Loucy (cell line): ENCODE results near the gene PRR22.

Experiments used
- H2AFZ ChIP-seq: fragments of 200-600 bp; sonication (generic); 2 replicates; pipeline ENCODE4 v1.6.0; 2016; ENCODE audit warnings: antibody characterized with exemption, mild to moderate bottlenecking, low read length, moderate library complexity
- H3F3A ChIP-seq: fragments of 200-600 bp; 2 replicates; pipeline ENCODE4 v1.6.0; 2016; ENCODE audit warnings: antibody characterized with exemption, low read depth, mild to moderate bottlenecking
- H3K27me3 ChIP-seq: fragments of 200-600 bp; sonication (generic); 2 replicates; pipeline ENCODE4 v1.6.1; 2014; ENCODE audit warnings: low read length, mild to moderate bottlenecking; ENCODE audit not compliant: insufficient read depth, poor library complexity, severe bottlenecking
- H3K36me3 ChIP-seq: fragments of 200-600 bp; sonication (generic); 2 replicates; pipeline ENCODE4 v1.6.1; 2016; ENCODE audit warnings: low read length; ENCODE audit not compliant: insufficient read depth
- H3K4me1 ChIP-seq: fragments of 200-600 bp; sonication (generic); 2 replicates; pipeline ENCODE4 v1.5.1; 2014; ENCODE audit warnings: low read length, mild to moderate bottlenecking; ENCODE audit not compliant: insufficient read depth, poor library complexity, severe bottlenecking
- H3K4me2 ChIP-seq: fragments of 200-600 bp; sonication (generic); 2 replicates; pipeline ENCODE4 v1.6.0; 2014; ENCODE audit warnings: antibody characterized with exemption, low read length, low read depth, mild to moderate bottlenecking; ENCODE audit not compliant: poor library complexity, severe bottlenecking
- H3K4me3 ChIP-seq: fragments of 200-600 bp; sonication (generic); 2 replicates; pipeline ENCODE4 v1.5.1; 2014; ENCODE audit warnings: low read length, mild to moderate bottlenecking, mixed read lengths; ENCODE audit not compliant: poor library complexity, severe bottlenecking
- H3K79me2 ChIP-seq: fragments of 200-600 bp; sonication (generic); 2 replicates; pipeline ENCODE4 v1.6.1; 2014; ENCODE audit warnings: low read length; ENCODE audit not compliant: insufficient read depth
- H3K9ac ChIP-seq: fragments of 200-600 bp; sonication (generic); 2 replicates; pipeline ENCODE4 v1.6.0; 2014; ENCODE audit warnings: mild to moderate bottlenecking, low read depth, low read length, moderate library complexity; ENCODE audit not compliant: poor library complexity, severe bottlenecking
- H3K9me2 ChIP-seq: fragments of 200-600 bp; sonication (generic); replicated peaks from 2 replicates; pipeline ENCODE4 v1.6.1; 2016; ENCODE audit warnings: low read depth, low read length, mixed read lengths
- H3K9me3 ChIP-seq: fragments of 200-600 bp; sonication (generic); 2 replicates; pipeline ENCODE4 v1.6.1; 2014; ENCODE audit warnings: mild to moderate bottlenecking, antibody characterized with exemption, low read length, low read depth; ENCODE audit not compliant: insufficient read depth
- H4K20me1 ChIP-seq: fragments of 200-600 bp; sonication (generic); 2 replicates; pipeline ENCODE4 v1.6.0; 2014; ENCODE audit warnings: antibody characterized with exemption, low read length, mild to moderate bottlenecking; ENCODE audit not compliant: insufficient read depth, poor library complexity, severe bottlenecking
- EZH2phosphoT487 ChIP-seq: fragments of 200-600 bp; IDR thresholded peaks from 2 replicates; pipeline ENCODE4 v1.6.1; 2018; ENCODE audit warnings: antibody characterized with exemption, mild to moderate bottlenecking, moderate library complexity, borderline replicate concordance
- TF ChIP-seq, protein P1 (sequence below): fragments of 200-600 bp; sonication (generic); conservative IDR thresholded peaks from 2 replicates; pipeline ENCODE4 v1.5.1; 2014; ENCODE audit warnings: mild to moderate bottlenecking, antibody characterized with exemption, low read length

The PRR22 gene

DNA sequence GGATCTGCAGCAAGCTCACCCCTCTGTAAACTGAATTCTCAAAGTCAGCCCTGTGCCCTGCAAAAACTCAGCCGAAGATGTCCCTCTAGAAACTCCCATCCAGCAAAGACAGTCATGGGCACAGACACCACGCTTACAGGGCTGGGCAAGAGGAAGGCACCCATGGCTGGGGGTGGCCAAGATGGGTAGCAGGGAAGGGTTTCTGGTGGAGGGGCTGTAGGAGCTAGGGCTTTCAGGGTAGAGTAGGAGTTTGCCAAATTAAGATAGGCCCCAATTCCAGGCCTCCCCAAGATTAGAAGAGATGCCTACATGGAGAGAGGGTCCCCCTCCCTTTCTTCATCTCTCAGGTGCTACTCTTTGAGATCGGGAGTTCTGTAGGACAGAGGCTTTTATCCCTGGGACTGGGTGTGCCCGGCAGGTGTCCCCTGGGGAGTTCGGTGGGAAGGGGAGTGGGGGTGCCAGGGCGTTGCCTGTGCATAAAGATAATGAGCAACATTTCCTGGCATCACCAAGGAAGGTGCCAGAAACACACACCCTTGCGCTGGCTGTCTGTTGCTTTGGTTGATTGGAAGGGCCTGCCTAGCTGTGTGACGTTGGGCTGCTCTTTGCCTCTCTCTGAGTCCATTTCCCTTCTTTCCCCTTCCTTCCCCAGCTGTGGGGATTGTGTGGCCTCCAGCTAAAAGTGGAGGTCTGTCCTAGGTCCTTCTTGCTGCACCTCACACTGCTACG is 29.7 kb upstream of the PRR22 start:
- TF ChIP-seq EZH2phosphoT487: no peak
- TF ChIP-seq, protein P1, sequence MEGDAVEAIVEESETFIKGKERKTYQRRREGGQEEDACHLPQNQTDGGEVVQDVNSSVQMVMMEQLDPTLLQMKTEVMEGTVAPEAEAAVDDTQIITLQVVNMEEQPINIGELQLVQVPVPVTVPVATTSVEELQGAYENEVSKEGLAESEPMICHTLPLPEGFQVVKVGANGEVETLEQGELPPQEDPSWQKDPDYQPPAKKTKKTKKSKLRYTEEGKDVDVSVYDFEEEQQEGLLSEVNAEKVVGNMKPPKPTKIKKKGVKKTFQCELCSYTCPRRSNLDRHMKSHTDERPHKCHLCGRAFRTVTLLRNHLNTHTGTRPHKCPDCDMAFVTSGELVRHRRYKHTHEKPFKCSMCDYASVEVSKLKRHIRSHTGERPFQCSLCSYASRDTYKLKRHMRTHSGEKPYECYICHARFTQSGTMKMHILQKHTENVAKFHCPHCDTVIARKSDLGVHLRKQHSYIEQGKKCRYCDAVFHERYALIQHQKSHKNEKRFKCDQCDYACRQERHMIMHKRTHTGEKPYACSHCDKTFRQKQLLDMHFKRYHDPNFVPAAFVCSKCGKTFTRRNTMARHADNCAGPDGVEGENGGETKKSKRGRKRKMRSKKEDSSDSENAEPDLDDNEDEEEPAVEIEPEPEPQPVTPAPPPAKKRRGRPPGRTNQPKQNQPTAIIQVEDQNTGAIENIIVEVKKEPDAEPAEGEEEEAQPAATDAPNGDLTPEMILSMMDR: no peak
- no peak overlapping the region for H3K9ac ChIP-seq
- no peaks in the 10 kb centered on the region for H3K4me1 ChIP-seq
- H3K9me2 ChIP-seq: no peaks in the 10 kb centered on the region
- H3K4me3 ChIP-seq: no peak overlapping the region
- H3K79me2 ChIP-seq: no peaks in the 10 kb centered on the region
- H4K20me1 ChIP-seq: no peaks in the 10 kb centered on the region
- H2AFZ ChIP-seq: no peak overlapping the region
- no peaks in the 10 kb centered on the region for H3K27me3 ChIP-seq
- H3K36me3 ChIP-seq: no peaks in the 10 kb centered on the region
- no peaks in the 10 kb centered on the region for H3F3A ChIP-seq
- no peaks in the 10 kb centered on the region for H3K9me3 ChIP-seq
- H3K4me2 ChIP-seq: no peak overlapping the region

DNA sequence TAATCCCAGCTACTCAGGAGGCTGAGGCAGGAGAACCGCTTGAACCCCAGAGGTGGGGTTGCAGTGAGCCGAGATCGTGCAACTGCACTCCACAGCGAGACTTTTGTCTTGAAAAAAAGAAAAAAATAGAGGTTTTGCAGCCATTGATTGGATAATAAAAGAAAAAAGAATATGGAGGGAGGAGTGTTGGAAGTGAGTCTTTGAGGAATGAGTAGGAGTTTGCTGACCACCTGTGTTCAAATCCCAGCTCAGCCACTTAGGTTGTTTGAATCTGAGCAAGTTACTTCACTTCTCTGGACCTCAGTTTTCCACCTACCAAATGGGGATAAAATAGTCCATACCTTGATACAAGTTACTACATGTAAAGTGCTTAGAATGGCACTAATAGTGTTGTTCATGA is 26.6 kb upstream of the PRR22 start:
- no peak for TF ChIP-seq EZH2phosphoT487
- TF ChIP-seq, protein P1: no peak
- Histone ChIP-seq H3K9ac (no peak overlapping the region), H4K20me1 (no peaks in the 10 kb centered on the region), H2AFZ (no peak overlapping the region), H3K79me2 (no peaks in the 10 kb centered on the region), H3K9me2 (no peaks in the 10 kb centered on the region), H3K27me3 (no peaks in the 10 kb centered on the region), H3K4me1 (no peaks in the 10 kb centered on the region), H3K4me3 (no peak overlapping the region), H3K9me3 (no peaks in the 10 kb centered on the region), H3F3A (no peaks in the 10 kb centered on the region), H3K36me3 (no peaks in the 10 kb centered on the region), H3K4me2 (no peak overlapping the region)

GRCh38 chr19:5809469-5809868 is 24.9 kb upstream of the PRR22 start:
- Histone ChIP-seq H3K9me3 (no peaks in the 10 kb centered on the region), H3K9me2 (no peaks in the 10 kb centered on the region), H2AFZ (no peak overlapping the region), H4K20me1 (no peaks in the 10 kb centered on the region), H3K27me3 (no peaks in the 10 kb centered on the region), H3K36me3 (no peaks in the 10 kb centered on the region), H3F3A (no peaks in the 10 kb centered on the region), H3K4me3 (no peak overlapping the region), H3K4me2 (no peak overlapping the region), H3K4me1 (no peaks in the 10 kb centered on the region), H3K79me2 (no peaks in the 10 kb centered on the region), H3K9ac (no peak overlapping the region)
- no peak for TF ChIP-seq EZH2phosphoT487
- TF ChIP-seq, protein P1: no peak
